Effector memory CD4-positive, alpha-beta T cell (primary cell): ENCODE results near the gene RSAD1.

Experiments used
- DNase-seq, 3 donors: peaks; one replicate each; pipeline ENCODE4 v3.0.0-alpha.2; 2020
- H3K27ac ChIP-seq: 2 replicates; pipeline ENCODE4 v1.7.0; 2013; ENCODE audit warnings: mild to moderate bottlenecking, low read length, moderate library complexity; ENCODE audit not compliant: insufficient read depth, poor library complexity, severe bottlenecking
- H3K27me3 ChIP-seq: replicated peaks from 2 replicates; pipeline ENCODE4 v1.7.0; 2013; ENCODE audit warnings: mild to moderate bottlenecking, low read length; ENCODE audit not compliant: insufficient read depth, control insufficient read depth, poor library complexity, severe bottlenecking
- H3K36me3 ChIP-seq: 2 replicates; pipeline ENCODE4 v1.7.0; 2013; ENCODE audit warnings: mild to moderate bottlenecking, low read length, moderate library complexity; ENCODE audit not compliant: control insufficient read depth, insufficient read depth
- H3K4me1 ChIP-seq: 2 replicates; pipeline ENCODE4 v1.7.0; 2013; ENCODE audit warnings: low read length, mild to moderate bottlenecking; ENCODE audit not compliant: control insufficient read depth, insufficient read depth, poor library complexity, severe bottlenecking
- H3K4me3 ChIP-seq: 2 replicates; pipeline ENCODE4 v1.7.0; 2013; ENCODE audit warnings: low read length, low read depth, mild to moderate bottlenecking; ENCODE audit not compliant: insufficient read depth, poor library complexity, severe bottlenecking
- H3K9me3 ChIP-seq: 2 replicates; pipeline ENCODE4 v1.7.0; 2013; ENCODE audit warnings: mild to moderate bottlenecking, low read length, moderate library complexity; ENCODE audit not compliant: control insufficient read depth

RSAD1 gene

GRCh38 chr17:50492214-50492613, 13.6 kb downstream of the RSAD1 start:
- no peaks in the 10 kb centered on the region for H3K4me1 ChIP-seq
- no peaks in the 10 kb centered on the region for H3K27me3 ChIP-seq
- H3K27ac ChIP-seq: no peak overlapping the region
- H3K9me3 ChIP-seq: no peaks in the 10 kb centered on the region
- peaks cover 3% of the 10 kb centered on the region for H3K36me3 ChIP-seq
- H3K4me3 ChIP-seq: no peak overlapping the region
- no peak for DNase-seq

- Histone ChIP-seq H3K4me1 (no peaks in the 10 kb centered on the region), H3K36me3 (no peaks in the 10 kb centered on the region), H3K27ac (no peak overlapping the region), H3K4me3 (no peak overlapping the region), H3K27me3 (no peaks in the 10 kb centered on the region), H3K9me3 (no peaks in the 10 kb centered on the region)
- no peak for DNase-seq
These were observed 15.1 kb downstream of the RSAD1 start for GRCh38 chr17:50493744-50494143.

- no peaks in the 10 kb centered on the region for H3K27me3 ChIP-seq
- H3K27ac ChIP-seq: no peak overlapping the region
- no peaks in the 10 kb centered on the region for H3K36me3 ChIP-seq
- no peaks in the 10 kb centered on the region for H3K9me3 ChIP-seq
- H3K4me1 ChIP-seq: no peaks in the 10 kb centered on the region
- H3K4me3 ChIP-seq: no peak overlapping the region
- DNase-seq: no peak
These were observed 16.7 kb downstream of the RSAD1 start for GRCh38 chr17:50495217-50495823.

GRCh38 chr17:50495918-50496317, 17.3 kb downstream of the RSAD1 start:
- Histone ChIP-seq H3K27ac (no peak overlapping the region), H3K4me1 (no peaks in the 10 kb centered on the region), H3K9me3 (no peaks in the 10 kb centered on the region), H3K27me3 (no peaks in the 10 kb centered on the region), H3K4me3 (no peak overlapping the region), H3K36me3 (no peaks in the 10 kb centered on the region)
- no peak for DNase-seq

GRCh38 chr17:50498021-50498874, 19.6 kb downstream of the RSAD1 start:
- no peak for DNase-seq
- H3K27ac ChIP-seq: no peak overlapping the region
- H3K4me1 ChIP-seq: no peaks in the 10 kb centered on the region
- H3K4me3 ChIP-seq: no peak overlapping the region
- no peaks in the 10 kb centered on the region for H3K9me3 ChIP-seq
- no peaks in the 10 kb centered on the region for H3K36me3 ChIP-seq
- no peaks in the 10 kb centered on the region for H3K27me3 ChIP-seq

GRCh38 chr17:50499270-50499669, 20.6 kb downstream of the RSAD1 start:
- no peak overlapping the region for H3K27ac ChIP-seq
- no peaks in the 10 kb centered on the region for H3K4me1 ChIP-seq
- H3K27me3 ChIP-seq: no peaks in the 10 kb centered on the region
- H3K36me3 ChIP-seq: no peaks in the 10 kb centered on the region
- no peaks in the 10 kb centered on the region for H3K9me3 ChIP-seq
- DNase-seq: no peak
- H3K4me3 ChIP-seq: no peak overlapping the region

- no peak for DNase-seq
- no peak overlapping the region for H3K4me3 ChIP-seq
- no peaks in the 10 kb centered on the region for H3K36me3 ChIP-seq
- no peaks in the 10 kb centered on the region for H3K4me1 ChIP-seq
- no peak overlapping the region for H3K27ac ChIP-seq
- H3K27me3 ChIP-seq: no peaks in the 10 kb centered on the region
- H3K9me3 ChIP-seq: no peaks in the 10 kb centered on the region
These were observed 21.1 kb downstream of the RSAD1 start for GRCh38 chr17:50499721-50500120.

- Histone ChIP-seq H3K4me1 (no peaks in the 10 kb centered on the region), H3K4me3 (no peak overlapping the region), H3K27me3 (no peaks in the 10 kb centered on the region), H3K9me3 (no peaks in the 10 kb centered on the region), H3K27ac (no peak overlapping the region), H3K36me3 (no peaks in the 10 kb centered on the region)
- DNase-seq: no peak
These were observed 22.4 kb downstream of the RSAD1 start for GRCh38 chr17:50501054-50501453.

- no peak overlapping the region for H3K4me3 ChIP-seq
- no peak overlapping the region for H3K27ac ChIP-seq
- H3K27me3 ChIP-seq: no peaks in the 10 kb centered on the region
- no peak for DNase-seq
- H3K9me3 ChIP-seq: no peaks in the 10 kb centered on the region
- H3K4me1 ChIP-seq: no peaks in the 10 kb centered on the region
- no peaks in the 10 kb centered on the region for H3K36me3 ChIP-seq
These were observed 23.8 kb downstream of the RSAD1 start for GRCh38 chr17:50502301-50502990.

- Histone ChIP-seq H3K4me3 (no peak overlapping the region), H3K4me1 (peaks cover 9% of the 10 kb centered on the region), H3K36me3 (no peaks in the 10 kb centered on the region), H3K27ac (no peak overlapping the region), H3K27me3 (no peaks in the 10 kb centered on the region), H3K9me3 (no peaks in the 10 kb centered on the region)
- DNase-seq: no peak
These were observed 27.0 kb downstream of the RSAD1 start for GRCh38 chr17:50505591-50506130.
